GM19463 (cell line): ENCODE results near the gene ATP8A1.

ENCODE experiments used
- ATAC-seq: cut with Tn5 transposase; IDR thresholded peaks from one replicate; pipeline ENCODE4 v1.9.1; 2021; ENCODE audit warnings: mild to moderate bottlenecking, moderate library complexity; ENCODE audit not compliant: unreplicated experiment

Gene ATP8A1

GRCh38 chr4:42574870-42575430 lies 82.0 kb downstream of the ATP8A1 start:
- ATAC-seq: no peak

- no peak for ATAC-seq
Observed at GRCh38 chr4:42573249-42573648, 83.7 kb downstream of the ATP8A1 start.

- ATAC-seq: no peak
Observed at GRCh38 chr4:42570221-42570620, 86.7 kb downstream of the ATP8A1 start.

GRCh38 chr4:42568610-42569207 lies 88.2 kb downstream of the ATP8A1 start:
- ATAC-seq: peak; percentile 96

GRCh38 chr4:42566835-42567234 lies 90.1 kb downstream of the ATP8A1 start:
- ATAC-seq: no peak

GRCh38 chr4:42562016-42562415 lies 94.9 kb downstream of the ATP8A1 start:
- no peak for ATAC-seq

GRCh38 chr4:42561031-42561430 lies 95.9 kb downstream of the ATP8A1 start:
- no peak for ATAC-seq

GRCh38 chr4:42560467-42560861 lies 96.4 kb downstream of the ATP8A1 start:
- no peak for ATAC-seq

GRCh38 chr4:42558156-42558555 lies 98.7 kb downstream of the ATP8A1 start:
- no peak for ATAC-seq

- no peak for ATAC-seq
Observed at GRCh38 chr4:42555828-42556227, 101.1 kb downstream of the ATP8A1 start.

GRCh38 chr4:42554072-42554471 lies 102.8 kb downstream of the ATP8A1 start:
- no peak for ATAC-seq

GRCh38 chr4:42549896-42550295 lies 107.0 kb downstream of the ATP8A1 start:
- no peak for ATAC-seq

- no peak for ATAC-seq
Observed at GRCh38 chr4:42547805-42548204, 109.1 kb downstream of the ATP8A1 start.

GRCh38 chr4:42543762-42544161 lies 113.1 kb downstream of the ATP8A1 start:
- no peak for ATAC-seq

- no peak for ATAC-seq
Observed at GRCh38 chr4:42543126-42543525, 113.8 kb downstream of the ATP8A1 start.

GRCh38 chr4:42541647-42542046 lies 115.3 kb downstream of the ATP8A1 start:
- ATAC-seq: no peak

GRCh38 chr4:42533042-42533441 lies 123.9 kb downstream of the ATP8A1 start:
- no peak for ATAC-seq

- ATAC-seq: no peak
Observed at GRCh38 chr4:42531341-42532030, 125.4 kb downstream of the ATP8A1 start.

GRCh38 chr4:42523066-42523718 lies 133.7 kb downstream of the ATP8A1 start:
- no peak for ATAC-seq

- peak; percentile 58 for ATAC-seq
Observed at GRCh38 chr4:42519803-42520417, 137.0 kb downstream of the ATP8A1 start.

- no peak for ATAC-seq
Observed at GRCh38 chr4:42515156-42515884, 141.6 kb downstream of the ATP8A1 start.
